ENCODE data around the gene NNAT.
A peak's percentile ranks its signal among the peaks of the same experiment; 100 is the strongest.
"Not testable (repeated sequence)": the region's sequence is repeated elsewhere in the genome, so short reads cannot be mapped to it uniquely, and the experiment has no call there.

Gene NNAT

DNA sequence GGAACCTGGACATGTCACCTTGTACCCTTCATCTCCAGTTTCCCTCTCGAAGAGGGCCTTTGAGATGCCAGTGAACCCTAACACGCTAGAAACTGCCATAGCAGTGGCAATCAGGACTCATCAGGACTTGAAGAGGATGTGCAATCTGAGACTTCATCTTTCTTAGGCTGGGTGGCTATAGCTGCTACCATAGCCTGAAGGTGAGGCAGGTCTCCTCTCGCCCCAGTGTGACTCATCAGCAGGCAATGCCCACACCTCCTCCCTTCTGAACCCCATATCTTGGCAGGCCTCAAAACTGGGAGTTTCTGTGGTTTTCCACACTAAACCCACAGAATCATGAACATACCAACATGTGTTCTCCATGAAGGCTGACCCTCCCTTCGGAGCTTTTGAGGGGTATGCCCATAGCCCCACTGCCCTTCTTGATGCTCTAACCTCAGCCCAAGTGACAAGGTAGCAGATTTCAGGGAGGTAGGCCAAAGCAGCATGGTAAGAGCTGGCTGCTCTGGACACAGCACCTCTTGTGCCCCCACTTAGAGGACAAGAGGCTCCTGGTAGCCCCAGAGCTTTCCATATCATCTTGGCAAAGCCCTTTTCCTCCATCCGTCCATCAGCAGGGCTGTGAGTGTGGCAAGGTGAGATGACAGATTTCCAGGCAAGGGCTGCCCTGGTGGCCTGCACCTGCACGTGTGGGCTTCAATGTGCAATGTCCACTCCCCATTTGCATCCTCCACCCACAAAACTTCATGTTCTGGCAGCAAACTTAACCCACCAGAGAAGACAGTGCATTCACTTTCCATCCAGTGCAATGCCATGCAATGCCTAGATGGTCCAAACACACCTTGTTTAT is 4.0 kb downstream of the NNAT start:
- DNase-seq, result no peak

DNA sequence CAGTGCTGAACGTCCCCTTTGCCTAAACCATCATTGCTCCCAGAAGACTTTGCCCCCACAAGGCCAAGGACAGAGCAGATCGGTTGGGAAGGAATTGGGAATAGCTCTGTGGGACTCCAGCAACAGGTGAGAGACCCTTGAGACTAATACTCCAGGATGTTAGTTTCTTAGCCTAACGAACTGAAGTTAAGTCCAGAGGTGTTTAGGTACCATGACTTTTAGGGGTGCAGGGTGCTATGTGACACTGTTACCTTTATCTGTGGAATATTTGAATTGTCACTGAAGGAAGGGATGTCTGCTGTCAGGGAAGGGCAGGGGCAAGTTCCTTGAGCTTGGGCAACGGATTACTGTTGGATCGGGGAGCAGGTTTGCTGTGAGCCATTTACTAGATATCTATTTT is 4.8 kb downstream of the NNAT start:
- DNase-seq, result no peak

DNA sequence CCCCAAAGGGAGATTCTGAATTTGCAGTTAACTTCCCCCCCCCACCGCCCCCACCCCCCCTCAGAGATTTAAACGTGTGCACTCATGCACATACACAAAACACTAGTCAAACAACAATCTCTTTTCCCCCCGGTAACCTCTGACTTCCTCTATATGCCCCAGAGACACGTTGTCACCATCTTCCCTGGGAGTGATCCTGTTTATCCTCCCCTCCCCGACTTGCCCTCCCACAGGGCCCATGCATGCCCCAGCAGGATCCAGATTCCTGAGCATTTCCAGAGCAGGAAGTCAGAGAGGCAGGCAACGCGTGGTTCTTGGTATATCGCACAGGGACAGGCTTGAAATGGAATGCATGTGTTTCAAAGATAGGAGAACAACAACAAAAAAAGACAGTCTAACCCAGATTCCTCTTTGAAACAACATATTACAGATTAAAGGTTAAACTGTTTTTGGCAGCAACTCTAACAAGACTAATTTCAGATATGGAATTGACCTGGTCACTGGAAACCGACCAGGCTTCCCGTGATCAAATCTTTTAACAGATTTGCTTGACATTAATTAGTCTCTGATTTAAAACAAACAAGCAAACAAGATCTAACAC is 5.3 kb downstream of the NNAT start:
- DNase-seq, result no peak

DNA sequence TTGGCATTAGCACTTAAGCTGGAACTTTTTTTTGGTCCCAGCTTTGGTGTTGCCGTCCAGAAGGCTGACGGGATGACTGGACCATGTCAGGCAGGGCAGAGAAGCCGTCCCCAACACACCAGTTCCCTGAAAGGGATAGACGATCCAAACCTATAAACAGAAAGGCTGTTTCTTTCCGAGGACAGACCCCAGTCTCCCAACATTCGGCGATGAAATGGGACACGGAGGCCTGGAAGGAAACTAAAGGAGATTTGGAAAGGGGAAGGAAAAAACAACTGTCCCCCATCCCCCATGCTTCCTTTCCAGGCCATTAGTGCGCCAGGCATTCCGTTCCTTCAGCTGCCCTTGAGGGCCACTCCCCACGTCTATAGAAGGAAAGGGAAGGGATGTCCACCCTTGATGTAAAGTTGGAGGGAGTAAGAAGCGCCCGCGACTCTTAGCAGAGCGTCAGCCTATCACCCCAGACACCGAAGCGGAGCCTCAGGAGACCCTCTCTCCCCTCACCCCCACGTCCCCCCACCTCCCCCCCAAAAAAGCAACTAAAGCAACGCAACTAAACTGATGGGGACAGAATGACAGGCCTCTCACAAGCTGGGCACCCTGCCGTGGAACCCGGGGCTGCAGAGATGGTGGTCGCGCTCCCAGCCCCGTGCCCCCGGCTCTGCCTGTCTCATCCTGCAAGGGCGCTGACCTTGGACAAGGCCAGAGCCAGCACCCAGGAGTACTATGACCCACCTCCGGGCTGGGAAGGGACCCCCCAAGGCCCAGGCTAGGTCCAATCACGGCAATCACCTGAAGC is 6.0 kb downstream of the NNAT start:
- no peak for DNase-seq

DNA sequence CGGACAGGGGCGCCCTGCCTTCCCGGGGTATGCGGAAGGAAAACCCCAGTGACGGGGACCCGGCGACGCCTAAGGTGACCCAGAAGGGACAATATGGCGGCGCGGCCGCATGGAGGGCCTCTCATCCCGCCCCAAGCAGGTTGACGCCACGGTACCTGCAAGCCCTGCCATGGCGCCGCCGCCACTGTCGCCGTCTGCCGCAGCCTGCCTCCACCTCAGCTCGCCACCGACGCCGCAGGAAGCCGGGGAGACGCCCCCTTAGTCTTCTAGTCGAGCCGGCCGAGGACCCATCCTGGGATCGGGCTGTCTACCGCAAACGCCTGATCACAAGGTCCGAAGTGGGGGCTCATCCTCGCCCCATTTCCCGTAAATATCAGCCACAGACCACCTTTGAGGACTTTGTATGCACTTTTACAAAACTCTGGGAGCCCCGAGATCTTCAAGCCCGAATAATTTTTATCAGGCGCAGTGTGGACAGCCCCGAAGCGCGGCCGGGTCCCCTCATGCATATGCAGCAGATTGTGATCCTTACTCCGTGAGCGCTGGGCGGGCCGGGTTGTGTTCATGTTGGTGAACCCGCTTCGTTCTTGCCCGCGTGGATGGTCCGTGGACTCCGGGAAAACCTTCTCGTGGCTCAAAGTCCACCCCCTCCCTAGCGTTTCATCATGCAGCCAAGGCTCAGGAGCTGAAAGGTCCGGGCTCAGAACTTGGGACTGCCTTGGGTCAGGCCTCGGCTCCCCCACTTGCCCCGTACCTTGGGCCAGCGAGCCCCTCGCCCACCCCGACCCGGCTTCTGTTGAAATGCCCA is 6.8 kb downstream of the NNAT start, which contains the start of gene BLCAP:
Gene BLCAP (minus strand): TSS at position 239 of the 808 bp plus-strand sequence. CDS start 8,702 bp downstream, outside the sequence.
- peak; percentile 38 to 68 for DNase-seq

DNA sequence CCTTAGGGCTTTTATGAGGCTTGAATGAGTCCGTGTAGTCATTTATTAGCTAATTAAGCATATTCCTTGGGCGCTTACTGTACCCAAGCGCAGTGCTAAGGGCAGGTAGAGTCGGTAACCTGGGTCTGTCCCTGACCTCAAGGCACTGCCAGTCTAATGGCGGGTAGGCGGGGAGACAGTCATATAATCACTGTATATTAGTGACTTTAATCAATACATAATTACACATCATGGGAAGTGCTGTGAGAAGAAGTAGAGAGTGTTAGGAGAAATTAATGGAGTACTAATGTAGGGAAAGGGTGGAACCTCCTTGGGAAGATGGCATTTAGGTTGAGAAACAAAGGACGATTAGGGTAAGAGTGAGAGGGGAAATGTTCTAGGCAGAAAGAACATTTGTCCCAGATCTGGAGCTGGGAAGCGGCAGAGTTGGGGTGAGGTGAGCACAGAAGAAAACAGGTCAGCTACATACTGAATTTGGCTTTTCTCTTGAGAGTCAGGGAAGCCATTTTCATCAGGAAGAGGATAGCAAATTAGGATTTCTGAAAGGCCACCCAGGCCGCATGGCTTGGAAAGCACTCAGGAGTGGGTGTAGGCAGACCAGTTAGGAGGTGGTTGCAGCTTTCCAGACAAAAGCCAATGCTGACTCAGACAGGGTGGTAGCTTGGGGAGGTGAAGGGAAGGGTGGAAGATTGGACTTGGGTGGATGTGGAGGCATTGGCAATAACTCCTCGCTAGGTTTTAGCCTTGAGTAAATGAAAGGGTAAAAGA is 7.6 kb downstream of the NNAT start:
- no peak for DNase-seq

DNA sequence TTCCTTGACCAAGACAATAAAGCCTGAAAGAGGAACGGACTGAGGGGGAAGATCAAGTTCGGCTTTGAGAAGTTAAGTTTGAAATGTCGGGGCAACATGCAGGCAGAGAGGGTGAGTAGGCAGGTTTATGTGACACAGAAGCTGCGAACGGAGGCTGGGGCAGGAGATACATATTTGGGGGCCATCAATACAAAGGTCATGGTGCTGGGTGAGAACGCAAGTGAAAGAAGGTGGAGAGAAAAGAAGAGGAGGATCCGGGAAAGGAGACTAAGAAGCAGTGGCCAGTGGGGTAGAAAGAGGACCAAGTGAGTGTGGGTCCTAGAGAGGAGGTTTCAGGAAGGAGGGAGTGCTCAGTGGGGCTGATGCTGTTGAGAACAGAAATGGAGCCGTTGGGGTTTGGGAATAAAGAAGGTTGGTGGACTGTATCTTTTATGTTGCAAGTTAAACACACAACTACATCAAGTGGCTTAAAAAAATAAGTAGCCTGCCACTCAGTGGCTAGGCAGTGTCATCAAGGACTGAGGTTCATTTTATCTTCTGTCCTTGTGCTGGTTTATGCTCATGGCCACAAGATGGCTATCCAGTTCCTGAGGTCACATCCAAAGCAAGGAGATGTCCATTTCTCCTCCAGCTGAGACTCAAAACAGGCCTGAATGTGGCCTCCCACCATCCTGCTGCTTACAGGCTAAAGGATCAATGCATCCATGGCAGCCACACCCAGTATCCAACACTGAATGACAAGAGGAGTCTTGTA is 8.3 kb downstream of the NNAT start:
- no peak for DNase-seq

DNA sequence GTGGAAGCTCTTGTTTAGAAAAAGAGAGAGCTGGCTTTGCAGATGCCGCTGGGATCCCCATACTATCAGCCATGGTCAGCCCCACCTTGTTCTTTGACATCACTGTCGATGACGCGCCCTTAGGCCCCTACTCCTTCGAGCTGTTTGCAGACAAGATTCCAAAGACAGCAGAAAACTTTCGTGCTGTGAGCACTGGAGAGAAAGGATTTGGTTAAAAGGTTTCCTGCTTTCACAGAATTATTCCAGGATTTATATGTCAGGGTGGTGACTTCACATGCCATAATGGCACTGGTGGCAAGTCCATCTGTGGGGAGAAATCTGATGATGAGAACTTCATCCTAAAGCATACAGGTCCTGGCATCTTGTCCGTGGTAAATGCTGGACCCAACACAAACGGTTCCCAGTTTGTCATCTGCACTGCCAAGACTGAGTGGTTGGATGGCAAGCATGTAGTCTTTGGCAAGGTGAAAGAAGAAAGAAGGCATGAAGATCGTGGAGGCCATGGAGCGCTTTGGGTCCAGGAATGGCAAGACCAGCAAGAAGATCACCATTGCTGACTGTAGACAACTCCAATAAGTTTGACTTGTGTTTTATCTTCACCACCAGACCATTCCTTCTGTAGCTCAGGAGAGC is 9.0 kb downstream of the NNAT start:
- DNase-seq, result no peak

DNA sequence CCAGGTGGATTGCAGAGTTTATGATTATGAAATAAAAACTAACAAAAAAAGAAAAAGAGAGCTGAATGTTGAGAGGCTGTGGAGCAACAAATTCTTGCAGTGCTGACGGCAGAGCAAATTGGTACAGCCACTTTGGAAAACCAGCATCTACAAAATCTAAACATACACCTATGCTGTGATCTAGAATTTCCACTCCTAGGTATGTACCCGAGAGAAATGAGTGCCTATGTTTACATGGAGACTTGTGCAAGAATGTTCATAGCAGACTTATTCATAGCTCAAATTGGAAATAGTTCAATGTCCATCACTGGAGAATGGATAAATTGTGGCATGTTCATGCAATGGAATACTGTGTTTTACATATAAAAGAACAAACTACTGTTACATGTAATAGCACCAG is 9.6 kb downstream of the NNAT start:
- DNase-seq, result no peak

DNA sequence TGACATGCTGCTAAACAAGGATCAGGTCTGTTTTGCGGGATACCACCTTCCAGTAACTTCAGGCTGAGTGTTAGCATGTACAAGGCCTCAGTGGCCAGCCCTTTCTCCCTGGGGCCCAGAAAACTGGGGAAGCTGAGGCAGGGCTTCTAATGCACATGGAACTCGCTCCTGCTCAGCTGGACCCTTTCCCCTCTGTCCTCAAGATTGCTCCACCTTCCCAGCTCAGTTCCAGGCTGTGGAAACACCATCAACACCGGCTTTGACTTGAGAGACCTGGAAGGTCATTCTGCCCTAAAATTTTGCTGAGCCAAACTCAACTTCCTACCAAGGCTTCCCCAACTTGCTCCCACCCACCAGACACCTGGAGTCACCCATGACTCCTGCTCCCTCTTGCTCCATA is 10.8 kb downstream of the NNAT start:
- DNase-seq, result no peak

DNA sequence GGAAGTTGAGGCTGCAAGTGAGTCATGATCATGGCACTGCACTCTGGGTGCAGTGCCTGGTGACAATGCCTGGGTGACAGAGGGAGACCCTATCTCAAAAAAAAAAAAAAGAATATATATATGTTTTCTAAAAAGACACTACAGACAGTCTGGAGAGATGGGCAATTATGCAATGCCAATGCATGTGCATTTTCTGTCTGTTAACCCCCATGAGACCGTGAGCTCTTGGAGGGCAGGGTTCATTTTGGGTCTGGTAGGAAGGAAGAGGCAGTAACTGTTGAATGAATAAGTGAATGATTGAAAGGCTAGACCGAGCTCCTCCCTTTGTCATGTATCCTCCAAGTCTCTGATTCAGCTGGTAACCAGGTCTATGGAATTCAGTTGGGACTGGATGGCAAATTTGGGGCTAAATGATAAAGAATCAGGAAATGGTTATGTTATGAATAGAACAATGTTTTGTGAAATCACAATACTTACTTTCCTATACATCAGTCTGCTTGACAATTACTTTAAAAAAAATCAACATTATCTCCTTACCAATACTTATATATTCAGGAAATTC is 12.2 kb downstream of the NNAT start:
- DNase-seq, result no peak

DNA sequence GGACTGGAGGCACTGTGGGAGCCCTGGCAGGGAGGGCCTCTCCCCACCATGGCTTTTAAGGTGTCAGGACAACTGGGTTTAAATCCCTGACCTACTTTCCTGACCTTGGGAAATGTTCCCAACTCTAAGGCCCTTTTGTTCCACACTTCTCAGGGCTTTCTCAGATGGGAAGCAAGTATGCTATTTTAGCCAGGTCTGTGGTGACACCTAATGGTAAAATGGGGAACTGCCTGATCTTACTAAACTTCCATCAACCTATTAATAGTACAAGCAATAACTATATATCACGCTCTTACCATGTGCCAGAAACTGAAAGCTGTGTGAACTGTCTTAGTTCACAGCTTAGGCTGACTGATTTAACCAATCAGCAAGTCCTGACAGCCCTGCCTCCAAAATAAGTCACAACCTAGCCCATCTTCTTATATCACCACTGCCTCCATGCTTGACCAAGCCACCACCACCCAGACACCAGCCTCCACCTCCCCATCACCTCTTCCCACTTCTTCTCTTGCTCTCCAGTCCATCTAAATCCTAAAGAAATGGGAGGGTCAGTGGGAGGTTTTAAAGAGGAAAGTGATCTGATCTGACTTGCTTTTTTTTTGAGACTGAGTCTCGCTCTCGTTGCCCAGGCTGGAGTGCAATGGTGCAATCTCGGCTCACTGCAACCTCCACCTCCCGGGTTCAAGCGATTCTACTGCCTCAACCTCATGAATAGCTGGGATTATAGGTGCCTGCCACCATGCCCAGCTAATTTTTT is 13.5 kb downstream of the NNAT start:
- peak in 1 of 2 experiments; percentile 43 for DNase-seq

DNA sequence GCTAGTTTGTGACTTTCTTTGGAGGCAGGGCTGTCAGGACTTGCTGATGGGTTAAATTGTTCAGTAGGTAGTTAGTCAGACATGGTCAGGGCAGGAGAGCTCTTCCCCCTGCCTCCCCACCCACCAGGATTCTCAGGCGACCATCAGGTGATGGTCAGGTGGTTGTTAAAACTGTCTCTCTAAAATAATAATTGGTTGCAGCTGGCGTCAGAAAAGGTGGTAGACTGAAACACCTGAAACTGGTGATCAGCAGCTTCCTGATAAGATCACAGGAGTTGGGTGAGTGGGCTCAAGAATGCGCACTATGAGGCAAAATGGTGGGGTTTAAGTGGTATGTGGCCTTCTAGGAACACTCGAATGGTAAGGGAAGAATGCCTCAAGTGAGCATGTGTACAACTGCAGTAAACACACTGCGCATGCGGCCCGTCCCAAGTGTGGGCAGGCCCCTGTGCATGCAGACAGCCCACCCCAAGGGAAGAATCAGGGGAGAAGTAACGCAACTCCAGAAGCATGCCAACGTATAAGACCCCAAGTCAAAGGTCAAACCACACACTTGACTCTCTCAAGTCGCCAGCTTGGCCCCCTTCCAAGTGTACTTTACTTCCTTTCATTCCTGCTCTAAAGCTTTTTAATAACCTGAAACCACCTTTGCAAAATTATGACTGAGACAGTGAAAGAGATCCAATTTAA is 14.5 kb downstream of the NNAT start:
- no peak for DNase-seq

DNA sequence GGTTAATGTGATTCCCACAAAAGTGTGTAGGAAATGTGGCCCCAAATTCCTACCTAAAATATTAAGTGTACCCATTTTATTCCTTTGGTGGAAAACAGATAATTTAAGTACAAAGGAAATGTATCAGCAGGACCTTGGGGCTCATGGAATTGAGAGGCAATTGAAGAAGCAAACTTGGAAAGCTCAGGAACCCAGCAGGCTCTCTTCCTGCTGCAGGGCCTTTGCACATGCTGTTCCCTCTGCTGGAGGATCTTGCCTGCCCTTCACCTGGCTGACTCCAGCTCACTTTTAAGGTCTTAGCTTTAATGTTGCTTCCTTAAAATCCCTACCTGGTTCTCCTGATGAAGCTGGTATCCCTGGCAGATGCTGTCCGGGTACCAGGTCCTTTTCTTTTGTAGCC is 16.5 kb downstream of the NNAT start:
- no peak for DNase-seq

DNA sequence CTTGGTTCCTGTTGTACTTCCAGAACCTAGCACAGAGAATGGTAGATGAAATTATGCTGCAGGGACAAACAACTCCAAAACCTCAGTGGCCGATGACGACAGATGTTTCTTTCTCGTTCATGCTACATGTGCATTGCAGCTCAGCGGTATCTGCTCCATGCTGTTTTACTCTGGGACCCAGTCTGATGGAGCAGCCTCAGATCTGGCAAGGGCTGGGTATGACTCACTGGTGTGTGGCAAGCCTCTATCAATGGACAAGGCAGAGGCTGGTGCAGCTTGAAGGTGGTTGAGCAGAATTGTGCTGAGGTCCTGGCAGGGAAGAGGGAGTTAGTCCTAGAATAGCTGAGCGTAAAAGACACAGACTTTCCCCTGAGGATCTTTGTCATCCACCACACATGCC is 17.0 kb downstream of the NNAT start:
- no peak for DNase-seq

DNA sequence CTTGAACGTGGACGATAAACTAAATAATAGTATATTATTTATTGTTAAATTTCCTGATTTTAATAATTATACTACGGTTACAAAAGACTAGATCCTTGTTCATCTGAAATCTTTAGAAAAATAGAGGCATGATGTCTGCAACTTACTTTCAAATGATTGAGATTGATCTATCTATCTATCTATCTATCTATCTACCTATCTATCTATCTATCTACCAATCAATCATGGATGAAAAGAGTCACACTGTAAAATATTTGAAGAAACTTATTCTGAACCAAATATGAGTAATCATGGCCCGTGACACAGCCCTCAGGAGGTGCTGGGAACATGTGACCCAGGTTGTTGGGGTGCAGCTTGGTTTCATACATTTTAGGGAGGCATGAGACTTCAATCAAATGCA is 18.4 kb downstream of the NNAT start:
- DNase-seq, result no peak

DNA sequence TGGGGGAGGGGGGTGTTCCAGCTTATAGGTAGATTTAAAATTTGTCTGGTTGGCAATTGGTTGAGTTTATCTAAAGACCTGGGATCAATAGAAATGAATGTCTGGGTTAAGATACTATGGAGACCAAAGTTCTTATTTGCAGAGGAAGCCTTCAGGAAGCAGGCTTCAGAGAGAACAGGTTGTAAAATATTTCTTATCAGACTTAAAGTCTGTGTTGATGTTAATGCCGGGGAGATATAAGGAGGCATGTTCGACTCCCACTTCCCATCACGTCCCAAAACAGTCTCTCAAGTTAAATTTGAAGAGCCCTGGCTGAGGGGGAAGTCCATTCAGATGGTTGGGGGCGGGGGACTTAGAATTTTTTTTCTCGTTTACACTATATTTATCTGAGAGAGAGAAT is 19.0 kb downstream of the NNAT start:
- DNase-seq, result no peak

DNA sequence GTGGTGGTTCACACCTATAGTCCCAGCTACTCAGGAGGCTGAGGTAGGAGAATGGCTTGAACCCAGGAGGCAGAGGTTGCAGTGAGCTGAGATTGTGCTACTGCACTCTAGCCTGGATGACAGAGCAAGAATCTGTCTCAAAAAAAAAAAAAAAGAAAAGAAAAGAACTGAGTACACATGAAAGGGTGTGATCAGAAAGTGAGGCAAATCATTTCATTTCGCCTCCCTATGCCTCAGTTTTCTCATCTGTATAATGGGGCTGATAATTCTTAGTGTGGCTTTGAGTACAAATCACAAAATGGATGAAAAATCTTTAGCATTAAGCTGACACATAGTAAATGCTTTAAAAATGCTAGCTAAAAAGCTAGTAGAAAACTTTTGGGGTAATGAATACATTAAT is 19.8 kb downstream of the NNAT start:
- DNase-seq, result not testable (repeated sequence)

DNA sequence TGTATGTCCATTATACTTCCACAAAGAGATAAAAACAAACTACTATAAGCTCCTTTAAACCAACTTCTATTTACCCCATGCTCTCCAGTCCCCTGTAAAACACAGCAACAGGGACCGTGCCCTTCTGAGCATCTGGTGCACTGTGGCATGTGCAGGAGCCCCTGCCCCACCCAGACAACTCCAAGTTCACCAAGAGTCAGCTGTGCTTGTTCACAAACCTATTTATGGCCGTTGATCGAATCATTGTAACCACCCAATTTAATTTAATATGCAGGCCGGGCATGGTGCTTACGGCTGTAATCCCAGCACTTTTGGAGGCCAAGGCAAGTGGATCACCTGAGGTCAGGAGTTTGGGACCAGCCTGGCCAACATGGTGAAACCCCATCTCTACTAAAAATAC is 20.3 kb downstream of the NNAT start:
- no peak for DNase-seq

Measured in cerebellar nuclear complex (tissue), 1 donor.